ENCODE measurements around the gene NPTXR.
"Not testable (repeated sequence)": the region's sequence is repeated elsewhere in the genome, so short reads cannot be mapped to it uniquely, and the experiment has no call there.

The NPTXR gene

GRCh38 chr22:38820020-38820419 lies 23.8 kb downstream of the NPTXR start:
- in situ Hi-C loops (cut with MboI; ENCODE audit: low pct_unique_long_range_greater_than_20kb, low sequenced_read_pairs), result no loop called here
- DNase-seq, result no peak

DNA sequence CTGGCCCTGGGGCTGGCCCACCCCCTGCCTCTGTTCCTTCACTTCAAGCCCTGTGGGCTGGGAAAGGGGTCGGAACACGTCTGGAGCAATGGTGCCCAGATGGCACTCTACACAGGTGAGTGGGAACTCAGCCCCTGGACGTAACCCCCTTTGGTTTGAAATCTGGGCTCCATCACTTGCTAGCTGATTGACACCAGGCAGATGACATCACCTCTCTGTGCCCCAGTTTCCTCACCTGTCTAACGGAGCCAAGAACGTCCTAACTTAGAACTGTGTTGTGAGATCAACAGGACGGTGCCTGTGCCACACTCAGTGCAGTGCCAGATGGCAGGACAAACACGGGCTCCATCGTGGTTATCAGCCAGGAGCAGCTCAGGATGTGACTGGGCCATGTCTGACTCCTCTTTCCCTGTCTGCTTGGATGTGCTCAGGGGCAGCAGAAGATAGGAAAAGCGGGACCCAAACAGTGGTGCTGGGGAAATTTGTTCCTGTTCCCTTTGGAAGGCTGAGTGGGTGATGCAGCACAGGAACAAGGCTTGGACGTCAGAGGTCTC lies 24.4 kb downstream of the NPTXR start:
- no peak for DNase-seq
- in situ Hi-C loops (cut with MboI; ENCODE audit: low pct_unique_long_range_greater_than_20kb, low sequenced_read_pairs), result no loop called here

GRCh38 chr22:38817196-38817595 lies 26.6 kb downstream of the NPTXR start:
- DNase-seq, result no peak
- in situ Hi-C loops (cut with MboI; ENCODE audit: low pct_unique_long_range_greater_than_20kb, low sequenced_read_pairs), result no loop called here

GRCh38 chr22:38815842-38816241 lies 28.0 kb downstream of the NPTXR start:
- no peak for DNase-seq
- in situ Hi-C loops (cut with MboI; ENCODE audit: low pct_unique_long_range_greater_than_20kb, low sequenced_read_pairs), result no loop called here

DNA sequence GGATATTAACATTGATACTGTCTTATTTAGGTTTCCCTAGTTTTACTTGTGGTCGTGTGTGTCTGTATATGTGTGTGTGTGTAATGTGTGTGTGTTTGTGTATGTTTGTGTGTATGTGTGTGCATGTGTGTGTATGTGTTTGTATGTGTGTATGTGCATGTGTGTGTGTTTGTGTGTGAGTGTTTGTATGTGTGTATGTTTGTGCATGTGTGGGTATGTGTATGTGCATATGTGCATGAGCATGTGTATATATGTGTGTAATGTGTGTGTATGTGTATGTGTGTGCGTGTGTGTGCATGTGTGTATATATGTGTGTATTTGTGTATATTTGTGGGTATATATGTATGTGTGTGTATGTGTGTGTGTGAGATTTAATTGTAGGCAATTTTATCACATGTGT lies 32.6 kb downstream of the NPTXR start:
- in situ Hi-C loops (cut with MboI; ENCODE audit: low pct_unique_long_range_greater_than_20kb, low sequenced_read_pairs), result no loop called here
- DNase-seq, result no peak

DNA sequence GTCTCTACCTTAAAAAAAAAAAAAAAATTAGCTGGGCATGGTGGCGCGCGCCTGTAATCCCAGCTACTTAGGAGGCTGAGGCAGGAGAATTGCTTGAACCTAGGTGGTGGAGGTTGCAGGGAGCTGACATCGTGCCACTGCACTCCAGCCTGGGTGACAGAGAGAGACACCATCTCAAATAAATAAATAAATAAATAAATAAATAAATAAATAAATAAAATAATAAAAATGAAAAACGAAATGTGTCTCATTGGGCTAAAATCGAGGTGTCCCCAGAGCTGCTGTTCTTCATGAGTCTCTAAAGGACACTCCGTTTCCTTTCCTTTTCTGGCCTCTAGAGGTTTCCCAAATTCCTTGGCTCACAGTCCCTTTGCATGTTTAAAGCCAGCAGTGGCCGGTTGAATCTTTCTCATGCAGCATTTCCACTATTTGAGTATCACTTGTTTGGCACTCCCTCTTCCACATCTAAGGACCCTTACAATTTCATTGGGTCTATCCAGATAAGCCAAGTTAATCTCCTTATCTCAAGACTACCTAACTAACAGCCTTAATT lies 38.7 kb downstream of the NPTXR start:
- DNase-seq; in situ Hi-C loops (cut with MboI; ENCODE audit: low pct_unique_long_range_greater_than_20kb, low sequenced_read_pairs): not testable (repeated sequence)

DNA sequence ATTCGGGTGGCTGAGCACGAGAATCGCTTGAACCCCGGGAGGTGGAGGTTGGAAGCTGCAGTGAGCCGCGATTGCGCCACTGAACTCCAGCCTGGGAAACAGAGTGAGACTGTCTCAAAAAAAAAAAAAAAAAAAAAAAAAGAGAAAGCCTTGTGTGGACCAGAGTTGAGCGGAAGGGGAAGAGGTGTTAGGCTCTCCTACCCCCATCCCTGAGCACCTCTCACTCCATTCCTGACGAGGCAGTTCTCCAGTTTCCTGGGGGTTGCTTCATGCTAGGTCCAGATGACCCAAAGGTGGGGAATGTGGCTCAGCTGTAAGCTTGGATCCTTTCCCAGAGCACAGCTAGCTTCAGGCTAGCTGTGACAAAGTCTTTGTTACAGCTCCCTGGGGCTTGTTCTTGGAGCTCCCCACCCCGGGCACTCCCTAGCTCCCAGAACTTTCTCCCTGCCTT lies 41.1 kb downstream of the NPTXR start:
- no peak for DNase-seq
- in situ Hi-C loops (cut with MboI; ENCODE audit: low pct_unique_long_range_greater_than_20kb, low sequenced_read_pairs), result no loop called here

GRCh38 chr22:38799265-38800002 lies 44.4 kb downstream of the NPTXR start:
- in situ Hi-C loops (cut with MboI; ENCODE audit: low pct_unique_long_range_greater_than_20kb, low sequenced_read_pairs), result no loop called here
- peak; percentile 36 for DNase-seq

DNA sequence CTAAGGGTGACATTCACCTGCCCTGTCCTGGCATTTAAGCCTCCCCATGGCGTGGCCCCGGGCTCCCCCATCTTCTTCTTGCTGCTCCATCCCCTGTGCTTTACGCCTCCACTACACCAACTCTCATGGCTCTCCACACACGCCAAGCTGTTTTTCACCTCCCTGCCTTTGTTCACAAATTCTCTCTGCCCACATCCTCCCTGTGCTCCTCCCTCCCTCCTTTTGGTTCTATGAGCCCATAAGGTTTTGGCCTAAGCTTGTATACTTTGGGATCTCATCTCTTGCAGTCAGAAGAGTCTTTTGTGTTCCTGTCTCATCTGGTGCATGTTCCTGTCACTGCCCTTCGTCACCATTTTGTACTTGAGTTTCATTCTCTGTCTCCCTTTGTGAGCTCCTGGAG lies 45.3 kb downstream of the NPTXR start:
- DNase-seq, result no peak
- in situ Hi-C loops (cut with MboI; ENCODE audit: low pct_unique_long_range_greater_than_20kb, low sequenced_read_pairs), result no loop called here

- no peak for DNase-seq
- in situ Hi-C loops (cut with MboI; ENCODE audit: low pct_unique_long_range_greater_than_20kb, low sequenced_read_pairs), result no loop called here
These were observed 47.4 kb downstream of the NPTXR start for GRCh38 chr22:38796262-38796957.

DNA sequence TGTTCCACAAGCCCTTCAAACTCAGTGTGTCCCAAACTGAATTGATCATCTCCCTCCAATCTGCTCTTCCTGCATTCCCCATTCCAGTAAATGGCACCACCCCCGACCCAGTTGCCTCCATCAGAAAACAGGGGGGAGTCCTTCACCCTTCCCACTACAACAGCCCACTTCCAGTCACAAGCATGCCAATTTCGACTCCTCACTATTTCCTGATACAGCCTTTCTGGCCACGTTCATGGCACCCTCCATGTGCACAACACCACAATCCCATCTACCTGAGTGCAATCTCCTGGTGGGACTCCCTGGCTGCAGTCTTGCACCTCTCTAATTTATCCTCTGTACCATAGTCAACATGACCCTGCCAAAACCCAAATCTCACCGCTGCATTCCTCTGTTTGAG lies 48.3 kb downstream of the NPTXR start:
- in situ Hi-C loops (cut with MboI; ENCODE audit: low pct_unique_long_range_greater_than_20kb, low sequenced_read_pairs), result no loop called here
- no peak for DNase-seq

DNA sequence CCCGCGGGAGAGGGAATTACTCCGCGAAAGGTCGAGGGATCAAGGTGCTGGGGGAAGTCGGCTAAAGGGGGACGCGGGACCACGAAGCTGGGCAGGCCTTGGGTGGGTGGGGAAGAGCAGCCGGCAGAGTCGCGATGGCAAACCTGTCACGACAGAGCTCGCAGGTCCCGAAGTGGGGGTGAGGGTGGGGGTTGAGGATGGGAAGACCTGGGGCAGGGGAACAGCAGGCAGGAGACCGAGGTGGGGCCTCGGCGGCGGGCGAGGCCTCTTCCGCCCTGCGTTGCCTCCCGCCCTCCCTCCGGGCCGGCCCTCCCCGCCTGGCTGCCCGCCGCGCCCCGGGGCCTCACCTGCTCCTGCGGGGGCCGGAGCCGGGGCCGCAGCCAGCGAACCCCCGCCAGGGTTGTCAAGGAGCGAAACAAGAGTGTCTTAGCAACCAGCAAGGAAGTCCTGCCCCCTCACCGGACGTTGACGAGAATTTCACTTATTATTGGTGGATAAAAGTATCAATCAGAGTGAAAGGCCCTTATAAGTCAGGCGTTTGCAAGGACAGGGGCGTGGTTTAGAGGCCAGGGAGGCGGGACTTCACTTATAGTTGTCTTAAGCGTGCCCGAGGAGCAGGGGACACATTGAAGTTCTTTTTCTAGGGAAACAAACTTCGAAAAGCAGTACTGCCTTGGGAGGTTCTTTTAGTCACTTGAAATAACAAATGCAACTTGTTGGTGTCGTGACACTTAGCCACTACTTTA lies 49.9 kb downstream of the NPTXR start, which contains the start of gene DNAL4:
DNAL4 (minus strand) TSS at position 423 of the 746 bp plus-strand sequence. CDS start 11,412 bp downstream, outside the sequence.
- in situ Hi-C loops (cut with MboI; ENCODE audit: low pct_unique_long_range_greater_than_20kb, low sequenced_read_pairs), result no loop called here
- DNase-seq, result peak; percentile 99

- in situ Hi-C loops (cut with MboI; ENCODE audit: low pct_unique_long_range_greater_than_20kb, low sequenced_read_pairs), result no loop called here
- DNase-seq, result peak; percentile 15
These were observed 50.5 kb downstream of the NPTXR start for GRCh38 chr22:38793317-38793716.

DNA sequence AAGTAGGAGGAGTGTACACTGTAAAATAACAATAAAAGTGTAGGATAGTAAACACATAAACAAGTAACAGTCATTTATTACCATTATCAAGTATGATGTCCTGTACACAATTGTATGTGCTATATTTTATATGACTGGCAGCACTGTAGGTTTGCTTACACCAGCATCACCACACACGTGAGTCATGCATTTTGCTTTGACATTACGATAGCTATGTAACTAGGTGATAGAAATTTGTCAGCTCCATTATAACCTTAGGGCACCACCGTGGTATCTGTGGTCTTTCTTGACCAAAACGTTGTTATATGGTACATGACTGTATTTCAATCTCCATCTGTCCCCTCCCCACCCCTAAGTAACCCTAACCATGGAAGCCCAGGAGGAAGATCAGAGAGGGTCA lies 51.0 kb downstream of the NPTXR start:
- DNase-seq, result no peak
- in situ Hi-C loops (cut with MboI; ENCODE audit: low pct_unique_long_range_greater_than_20kb, low sequenced_read_pairs), result no loop called here

DNA sequence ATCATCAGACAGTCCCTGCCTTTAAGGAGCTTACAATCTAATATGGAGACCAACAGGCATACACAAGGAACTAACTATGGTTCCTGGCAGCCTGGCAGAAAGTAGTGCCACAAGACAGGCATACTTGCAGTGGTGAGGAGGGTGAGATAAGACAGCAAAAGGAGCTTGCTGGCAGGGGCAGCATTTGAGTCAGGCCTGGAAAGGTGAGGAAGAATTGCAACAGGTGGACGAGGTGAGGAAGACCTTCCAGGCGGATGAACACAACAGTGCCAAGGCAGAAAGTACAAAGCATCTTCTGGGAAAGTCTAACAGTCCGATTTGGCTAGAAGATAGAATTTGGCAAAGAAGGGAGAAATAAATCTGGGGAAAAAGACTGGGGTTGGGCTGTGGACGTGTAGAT lies 54.2 kb downstream of the NPTXR start:
- DNase-seq, result no peak
- in situ Hi-C loops (cut with MboI; ENCODE audit: low pct_unique_long_range_greater_than_20kb, low sequenced_read_pairs), result no loop called here

DNA sequence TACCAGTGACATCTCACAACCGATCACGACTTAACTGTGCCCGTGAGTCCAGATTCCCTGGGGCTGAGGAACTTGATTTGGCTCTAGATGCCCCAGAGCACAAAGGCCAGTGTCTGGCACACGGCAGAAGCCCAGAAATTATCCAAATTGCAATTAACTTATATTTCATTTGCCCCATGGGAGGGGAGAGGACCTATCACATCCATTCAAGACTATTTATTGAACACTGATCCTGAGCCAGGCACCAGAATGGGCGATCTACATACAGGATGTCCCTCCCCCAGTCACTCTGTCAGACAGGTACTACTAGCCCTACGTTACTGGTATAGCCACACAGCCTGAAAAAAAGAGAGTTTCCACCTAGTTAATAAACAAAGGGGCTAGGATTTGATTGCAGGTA lies 55.0 kb downstream of the NPTXR start:
- in situ Hi-C loops (cut with MboI; ENCODE audit: low pct_unique_long_range_greater_than_20kb, low sequenced_read_pairs), result no loop called here
- no peak for DNase-seq

DNA sequence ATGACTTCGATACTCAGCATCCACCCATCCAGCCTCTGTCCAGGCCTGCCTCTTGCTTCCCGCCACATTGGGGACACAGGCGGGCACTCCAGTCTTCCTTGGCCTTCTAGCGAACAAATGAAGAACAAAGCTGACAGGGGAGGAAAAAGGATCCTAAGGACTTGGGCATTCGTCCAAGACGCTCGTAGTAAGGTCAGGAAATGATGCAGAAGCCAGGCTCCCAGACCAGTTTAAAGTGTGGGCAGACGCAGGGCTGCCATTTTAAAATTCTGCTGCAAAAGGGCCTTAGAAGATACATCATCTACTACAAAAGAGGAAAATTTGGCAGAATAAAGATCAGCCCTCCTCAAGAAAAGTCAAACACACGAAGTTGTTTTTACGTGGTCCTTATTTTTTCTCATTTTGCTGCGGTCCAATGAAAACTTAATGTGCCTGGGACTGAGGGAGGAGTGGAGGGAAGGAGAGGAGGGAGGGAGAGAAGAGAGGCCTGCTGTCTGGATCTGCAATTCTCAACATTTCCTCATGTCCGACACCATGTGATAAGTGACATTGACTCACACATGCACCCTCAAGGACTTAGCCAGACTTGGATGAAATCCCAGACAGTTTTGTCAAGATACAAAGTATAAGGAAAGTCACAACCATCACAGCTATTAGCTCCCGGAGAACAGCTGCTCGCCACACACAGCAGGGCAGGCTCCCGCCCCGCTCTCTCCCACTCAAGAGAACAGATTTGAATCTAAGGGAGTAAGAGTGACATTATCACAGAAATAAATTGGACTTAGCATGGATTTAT lies 55.6 kb downstream of the NPTXR start:
- in situ Hi-C loops (cut with MboI; ENCODE audit: low pct_unique_long_range_greater_than_20kb, low sequenced_read_pairs), result no loop called here
- DNase-seq, result no peak

GRCh38 chr22:38786631-38787030 lies 57.2 kb downstream of the NPTXR start:
- in situ Hi-C loops (cut with MboI; ENCODE audit: low pct_unique_long_range_greater_than_20kb, low sequenced_read_pairs), result no loop called here
- no peak for DNase-seq

- in situ Hi-C loops (cut with MboI; ENCODE audit: low pct_unique_long_range_greater_than_20kb, low sequenced_read_pairs), result no loop called here
- no peak for DNase-seq
These were observed 59.0 kb downstream of the NPTXR start for GRCh38 chr22:38784856-38785255.

Data from KBM-7 (cell line).